Gastroesophageal sphincter (tissue), 2 donors: Measurements from ENCODE around the gene CCS.

Experiments
- POLR2A ChIP-seq, 2 donors: fragments of 450-650 bp; IDR thresholded peaks; one replicate each; pipeline ENCODE4 v1.6.1; 2017; ENCODE audit warnings: antibody characterized with exemption in 2 of 2, mild to moderate bottlenecking in 2 of 2, moderate library complexity in 1 of 2
- POLR2AphosphoS5 ChIP-seq: sonication (generic); formaldehyde crosslinking; IDR thresholded peaks from one replicate; pipeline ENCODE4 v1.6.1; 2017; ENCODE audit warnings: antibody characterized with exemption

- TF ChIP-seq POLR2AphosphoS5 (no peak), POLR2A (IDR thresholded peaks at IDR 0.05) (no peak)
Measured at GRCh38 chr11:66556086-66556485, 36.9 kb upstream of the CCS start.
